ENCODE data around the gene ADCYAP1R1.

Gene ADCYAP1R1

DNA sequence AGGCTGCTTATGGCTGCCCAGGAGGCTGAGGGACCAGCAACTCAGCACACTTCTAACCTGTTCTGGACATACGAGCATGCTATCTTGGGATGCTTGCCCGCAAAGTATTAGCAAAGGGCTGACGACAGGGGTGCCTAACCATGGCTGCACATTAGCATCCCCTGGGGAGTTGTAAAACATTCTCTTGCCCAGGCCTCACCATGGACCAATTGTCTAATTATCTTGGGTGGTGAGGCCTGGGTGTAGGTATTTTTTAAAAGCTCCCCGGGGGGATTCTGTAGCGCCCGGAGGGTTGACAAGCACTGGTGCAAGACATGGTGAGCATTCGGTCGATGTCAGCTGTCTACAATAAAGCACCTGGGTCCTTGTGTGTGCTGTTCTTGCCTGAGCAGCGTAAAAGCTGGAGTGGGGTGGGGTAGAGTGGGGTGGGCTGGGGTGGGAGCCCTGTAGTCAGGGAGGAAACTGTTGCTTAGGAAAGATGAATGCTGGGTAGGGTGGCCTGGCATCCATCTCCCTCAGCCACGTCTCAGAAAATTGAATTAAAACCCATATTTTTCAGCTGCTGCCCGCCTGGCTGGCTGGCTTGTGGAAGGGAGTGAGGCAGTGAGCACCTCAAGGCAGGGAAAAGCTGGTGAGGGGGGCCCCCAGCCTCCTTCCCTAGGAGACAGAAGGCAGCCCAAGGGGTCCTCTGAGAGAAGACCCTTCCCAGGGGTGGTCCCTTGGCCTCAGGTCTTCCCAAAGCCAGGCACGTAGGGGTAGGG, 2.9 kb upstream of the ADCYAP1R1 start:
- Mint-ChIP-seq H3K36me3 (ENCODE audit: insufficient read depth) (no peaks in the 10 kb centered on the region), H3K4me1 (no peaks in the 10 kb centered on the region), H3K27me3 (peaks cover 49% of the 10 kb centered on the region), H3K4me3 (no peak overlapping the region), H3K9me3 (no peaks in the 10 kb centered on the region), H3K27ac (ENCODE audit: low read depth) (no peak overlapping the region)
- DNase-seq (ENCODE audit: low spot score in 2 of 2) = no peak
- no peak for ATAC-seq (replicated peaks; ENCODE audit: extremely low read depth, poor library complexity, severe bottlenecking)

GRCh38 chr7:31052487-31052840, 356 bp downstream of the ADCYAP1R1 start:
- Mint-ChIP-seq H3K27me3 (peaks cover 67% of the 10 kb centered on the region), H3K36me3 (ENCODE audit: insufficient read depth) (no peaks in the 10 kb centered on the region), H3K4me1 (no peaks in the 10 kb centered on the region), H3K4me3 (no peak overlapping the region), H3K27ac (ENCODE audit: low read depth) (no peak overlapping the region), H3K9me3 (no peaks in the 10 kb centered on the region)
- DNase-seq (ENCODE audit: low spot score in 2 of 2) (no peak), ATAC-seq (replicated peaks; ENCODE audit: extremely low read depth, poor library complexity, severe bottlenecking) (no peak)

DNA sequence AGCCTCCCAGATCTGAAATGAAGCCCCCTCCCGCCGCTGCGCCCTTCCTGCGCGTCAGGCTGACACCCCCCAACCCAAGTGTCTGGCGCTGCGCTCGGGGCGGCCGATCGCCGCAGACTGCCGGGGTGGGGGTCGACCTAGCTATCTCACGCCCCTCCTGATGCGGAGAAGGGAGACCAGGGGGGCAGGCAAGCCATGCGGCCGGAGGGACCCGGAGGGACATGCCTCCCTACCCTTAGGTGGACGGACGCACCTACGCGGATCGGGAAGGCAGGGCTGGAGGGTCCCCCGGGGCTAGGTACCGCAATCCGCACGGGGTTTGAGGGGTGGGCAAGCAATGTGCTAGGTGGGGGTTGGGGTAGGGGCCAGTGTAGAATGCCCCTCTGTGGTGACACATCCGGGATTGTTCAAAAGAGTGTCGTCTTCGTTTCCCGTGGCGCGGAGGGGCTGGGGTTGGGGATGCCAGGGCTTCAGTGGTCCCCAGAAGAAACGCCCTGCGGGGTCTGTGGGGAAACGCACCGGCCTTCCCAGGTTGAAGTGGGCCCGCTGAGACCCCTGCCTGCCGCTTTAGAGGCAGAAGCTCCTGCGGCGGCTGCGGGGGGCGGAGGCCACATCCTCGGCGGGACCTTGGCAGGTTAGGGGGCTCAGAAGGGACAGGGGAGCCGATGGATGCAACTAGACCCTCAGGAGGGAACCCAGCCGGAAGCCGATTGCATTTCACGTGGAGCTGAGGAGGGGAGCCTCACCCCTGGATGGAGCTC, 913 bp downstream of the ADCYAP1R1 start:
- no peak for ATAC-seq (replicated peaks; ENCODE audit: extremely low read depth, poor library complexity, severe bottlenecking)
- H3K27me3 Mint-ChIP-seq = peaks cover 69% of the 10 kb centered on the region
- H3K4me3 Mint-ChIP-seq = no peak overlapping the region

DNA sequence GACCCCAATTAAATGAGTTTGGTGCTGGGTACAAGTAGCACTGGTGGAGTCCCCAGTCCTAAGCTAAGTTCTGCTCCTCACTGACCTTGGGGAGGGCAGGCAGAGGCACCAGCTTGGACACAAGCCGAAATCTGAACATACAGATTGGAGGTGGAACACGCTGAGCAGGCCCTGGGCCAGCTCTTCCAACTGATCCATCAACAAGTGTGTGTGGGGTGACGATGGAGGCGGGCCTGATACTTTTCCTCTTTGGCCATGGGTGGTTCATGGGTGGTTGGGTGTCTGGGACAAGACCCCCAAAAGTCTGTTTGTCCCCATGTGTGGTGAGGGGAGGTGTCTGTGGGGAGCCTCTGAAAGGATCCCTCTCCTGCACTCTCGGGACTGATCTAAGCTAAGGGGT, 1.9 kb downstream of the ADCYAP1R1 start:
- peaks cover 71% of the 10 kb centered on the region for H3K27me3 Mint-ChIP-seq
- DNase-seq (ENCODE audit: low spot score in 2 of 2) (no peak), ATAC-seq (replicated peaks; ENCODE audit: extremely low read depth, poor library complexity, severe bottlenecking) (no peak)
- H3K9me3 Mint-ChIP-seq = no peaks in the 10 kb centered on the region
- no peak overlapping the region for H3K4me3 Mint-ChIP-seq
- no peaks in the 10 kb centered on the region for H3K4me1 Mint-ChIP-seq
- no peaks in the 10 kb centered on the region for H3K36me3 Mint-ChIP-seq (ENCODE audit: insufficient read depth)
- H3K27ac Mint-ChIP-seq (ENCODE audit: low read depth) = no peak overlapping the region

More for the DNA sequence above, 913 bp downstream of the ADCYAP1R1 start:
- DNase-seq (ENCODE audit: low spot score in 2 of 2) = no peak
- Mint-ChIP-seq H3K4me1 (no peaks in the 10 kb centered on the region), H3K27ac (ENCODE audit: low read depth) (no peak overlapping the region), H3K9me3 (no peaks in the 10 kb centered on the region), H3K36me3 (ENCODE audit: insufficient read depth) (no peaks in the 10 kb centered on the region)

DNA sequence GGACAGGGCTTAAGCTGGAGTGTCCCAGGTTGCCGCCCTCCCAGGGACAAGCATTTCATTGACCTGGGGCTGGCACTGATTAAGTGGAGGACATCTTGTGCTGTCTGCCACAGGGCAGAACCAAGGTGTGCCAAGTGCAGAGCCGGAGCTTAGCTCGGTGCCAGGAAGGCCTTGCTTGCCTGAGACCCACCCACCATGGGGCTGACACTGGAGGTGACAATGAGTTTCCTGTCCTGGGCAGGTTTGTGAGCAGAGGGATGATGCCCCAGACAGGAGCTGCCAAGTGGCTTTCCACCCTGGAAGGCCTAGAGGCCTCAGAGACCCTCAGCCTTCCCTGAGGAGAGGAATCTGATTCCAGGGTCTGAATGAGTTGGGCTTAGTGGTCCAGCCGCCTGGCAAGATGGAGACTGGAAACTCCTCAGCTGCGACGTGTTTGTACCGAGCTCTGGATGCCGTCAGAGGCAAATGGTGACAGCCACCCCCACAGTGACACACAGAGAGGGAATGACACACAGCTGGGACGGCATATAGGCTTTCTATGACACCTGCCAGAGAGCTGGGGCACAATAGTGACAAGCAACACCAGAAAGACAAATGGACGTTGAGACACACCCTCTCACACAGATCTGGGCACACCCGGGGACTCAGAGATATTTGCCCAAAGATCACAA, 2.6 kb downstream of the ADCYAP1R1 start:
- H3K27me3 Mint-ChIP-seq = peaks cover 72% of the 10 kb centered on the region
- DNase-seq (ENCODE audit: low spot score in 2 of 2) (no peak), ATAC-seq (replicated peaks; ENCODE audit: extremely low read depth, poor library complexity, severe bottlenecking) (no peak)
- no peaks in the 10 kb centered on the region for H3K9me3 Mint-ChIP-seq
- H3K4me1 Mint-ChIP-seq = no peaks in the 10 kb centered on the region
- no peak overlapping the region for H3K27ac Mint-ChIP-seq (ENCODE audit: low read depth)
- no peak overlapping the region for H3K4me3 Mint-ChIP-seq
- H3K36me3 Mint-ChIP-seq (ENCODE audit: insufficient read depth) = no peaks in the 10 kb centered on the region

GRCh38 chr7:31055471-31055870, 3.4 kb downstream of the ADCYAP1R1 start:
- no peaks in the 10 kb centered on the region for H3K4me1 Mint-ChIP-seq
- H3K4me3 Mint-ChIP-seq = no peak overlapping the region
- no peaks in the 10 kb centered on the region for H3K9me3 Mint-ChIP-seq
- no peaks in the 10 kb centered on the region for H3K36me3 Mint-ChIP-seq (ENCODE audit: insufficient read depth)
- H3K27me3 Mint-ChIP-seq = peaks cover 65% of the 10 kb centered on the region
- H3K27ac Mint-ChIP-seq (ENCODE audit: low read depth) = no peak overlapping the region
- ATAC-seq (replicated peaks; ENCODE audit: extremely low read depth, poor library complexity, severe bottlenecking) = no peak
- no peak for DNase-seq (ENCODE audit: low spot score in 2 of 2)

DNA sequence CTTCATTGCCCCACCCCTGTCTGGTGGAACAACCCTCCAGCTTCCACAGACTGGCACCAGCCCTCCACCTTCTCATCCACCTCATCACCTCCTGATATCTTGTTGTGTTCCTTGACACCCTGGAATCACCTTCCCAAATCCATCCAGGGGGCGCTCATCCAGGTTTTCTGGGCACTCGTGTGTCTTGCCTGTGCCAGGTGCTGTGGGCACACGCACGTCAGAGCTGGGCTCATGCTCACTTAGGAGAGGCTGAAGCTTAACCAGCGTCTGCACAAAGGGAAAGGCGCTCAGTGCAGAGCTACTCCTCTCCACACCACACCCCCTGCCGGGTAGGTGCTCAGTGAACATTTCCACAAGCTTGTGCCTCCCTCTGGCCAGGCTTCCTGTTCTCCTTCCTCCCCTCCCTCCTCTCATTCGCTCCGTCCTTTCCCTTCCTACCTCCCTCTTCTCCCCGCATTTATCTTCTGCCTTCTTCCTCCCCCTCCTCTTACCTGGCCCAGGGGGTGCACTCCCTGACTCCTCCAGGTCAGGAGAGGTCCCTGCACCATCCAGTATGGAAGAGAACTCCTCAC, 4.8 kb downstream of the ADCYAP1R1 start:
- H3K27me3 Mint-ChIP-seq = peaks cover 51% of the 10 kb centered on the region
- ATAC-seq (replicated peaks; ENCODE audit: extremely low read depth, poor library complexity, severe bottlenecking) (no peak), DNase-seq (ENCODE audit: low spot score in 2 of 2) (no peak)
- H3K9me3 Mint-ChIP-seq = no peaks in the 10 kb centered on the region
- no peaks in the 10 kb centered on the region for H3K4me1 Mint-ChIP-seq
- no peak overlapping the region for H3K27ac Mint-ChIP-seq (ENCODE audit: low read depth)
- no peak overlapping the region for H3K4me3 Mint-ChIP-seq
- H3K36me3 Mint-ChIP-seq (ENCODE audit: insufficient read depth) = no peaks in the 10 kb centered on the region

GRCh38 chr7:31058122-31058521, 6.0 kb downstream of the ADCYAP1R1 start:
- DNase-seq (ENCODE audit: low spot score in 2 of 2) = no peak
- no peaks in the 10 kb centered on the region for H3K9me3 Mint-ChIP-seq
- no peak overlapping the region for H3K27ac Mint-ChIP-seq (ENCODE audit: low read depth)
- no peaks in the 10 kb centered on the region for H3K36me3 Mint-ChIP-seq (ENCODE audit: insufficient read depth)
- ATAC-seq (replicated peaks; ENCODE audit: extremely low read depth, poor library complexity, severe bottlenecking) = no peak
- H3K4me3 Mint-ChIP-seq = no peak overlapping the region
- H3K27me3 Mint-ChIP-seq = peaks cover 43% of the 10 kb centered on the region
- no peaks in the 10 kb centered on the region for H3K4me1 Mint-ChIP-seq

- Mint-ChIP-seq H3K27ac (ENCODE audit: low read depth) (no peak overlapping the region), H3K4me1 (no peaks in the 10 kb centered on the region), H3K27me3 (peaks cover 37% of the 10 kb centered on the region), H3K9me3 (no peaks in the 10 kb centered on the region), H3K36me3 (ENCODE audit: insufficient read depth) (no peaks in the 10 kb centered on the region), H3K4me3 (no peak overlapping the region)
- DNase-seq (ENCODE audit: low spot score in 2 of 2) = no peak
- ATAC-seq (replicated peaks; ENCODE audit: extremely low read depth, poor library complexity, severe bottlenecking) = no peak
Measured at GRCh38 chr7:31058688-31059087, 6.6 kb downstream of the ADCYAP1R1 start.

- DNase-seq (ENCODE audit: low spot score in 2 of 2) = no peak
- Mint-ChIP-seq H3K36me3 (ENCODE audit: insufficient read depth) (peaks cover 1% of the 10 kb centered on the region), H3K27me3 (peaks cover 29% of the 10 kb centered on the region), H3K4me1 (no peaks in the 10 kb centered on the region), H3K4me3 (no peak overlapping the region), H3K27ac (ENCODE audit: low read depth) (no peak overlapping the region), H3K9me3 (no peaks in the 10 kb centered on the region)
- no peak for ATAC-seq (replicated peaks; ENCODE audit: extremely low read depth, poor library complexity, severe bottlenecking)
Measured at GRCh38 chr7:31059551-31059950, 7.4 kb downstream of the ADCYAP1R1 start.

DNA sequence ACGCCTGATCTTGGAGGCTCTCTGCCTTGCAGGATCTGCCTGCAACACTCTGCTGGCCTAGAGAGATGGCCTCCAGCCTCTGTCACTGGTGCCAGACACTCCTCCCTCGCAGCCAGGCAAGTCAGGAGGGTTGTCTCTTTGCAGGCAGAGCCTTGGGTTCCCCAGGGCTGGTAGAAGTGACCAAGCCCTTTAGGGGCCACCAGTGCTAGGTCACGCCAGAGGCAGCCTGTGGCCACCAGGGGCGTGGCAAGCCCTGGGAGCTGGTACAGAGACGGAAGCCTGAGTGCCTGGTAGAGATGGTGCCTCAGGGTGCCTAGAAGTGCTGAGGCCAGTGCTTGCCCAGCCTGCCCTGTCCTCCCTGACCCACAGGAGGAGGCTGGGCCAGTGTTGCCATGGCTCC, 9.1 kb downstream of the ADCYAP1R1 start:
- Mint-ChIP-seq H3K4me1 (no peaks in the 10 kb centered on the region), H3K27me3 (peaks cover 22% of the 10 kb centered on the region), H3K4me3 (no peak overlapping the region), H3K27ac (ENCODE audit: low read depth) (no peak overlapping the region), H3K36me3 (ENCODE audit: insufficient read depth) (peaks cover 1% of the 10 kb centered on the region), H3K9me3 (no peaks in the 10 kb centered on the region)
- ATAC-seq (replicated peaks; ENCODE audit: extremely low read depth, poor library complexity, severe bottlenecking) = no peak
- no peak for DNase-seq (ENCODE audit: low spot score in 2 of 2)

DNA sequence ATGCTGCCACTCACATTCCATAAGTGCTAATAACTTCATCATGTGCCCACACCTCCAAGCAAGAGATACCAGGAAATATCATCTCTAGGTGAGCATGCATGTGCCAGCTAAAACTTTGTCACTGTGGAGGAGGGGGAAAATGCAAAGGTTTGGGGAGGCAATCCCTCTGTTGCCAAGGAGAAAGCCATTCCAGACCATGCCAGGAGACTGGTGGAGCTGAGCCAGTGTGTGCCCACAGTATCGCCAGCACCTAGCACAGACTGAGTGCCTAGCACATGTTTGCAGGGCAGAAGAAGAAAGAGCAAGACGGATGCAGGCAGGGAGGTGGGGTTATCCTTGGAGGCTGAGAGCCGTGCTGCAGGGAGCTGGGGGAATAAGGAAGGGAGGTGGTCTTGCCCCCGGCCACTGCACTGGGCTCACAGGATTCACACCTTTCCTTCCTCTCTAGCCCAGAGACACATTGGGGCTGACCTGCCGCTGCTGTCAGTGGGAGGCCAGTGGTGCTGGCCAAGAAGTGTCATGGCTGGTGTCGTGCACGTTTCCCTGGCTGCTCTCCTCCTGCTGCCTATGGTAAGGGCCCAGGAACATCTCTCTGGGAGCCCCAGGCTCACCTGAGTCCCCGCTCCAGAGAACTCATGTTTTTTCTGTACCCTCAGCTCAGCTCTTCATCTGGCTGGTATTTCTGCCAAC, 10.8 kb downstream of the ADCYAP1R1 start:
- DNase-seq (ENCODE audit: low spot score in 2 of 2) (no peak), ATAC-seq (replicated peaks; ENCODE audit: extremely low read depth, poor library complexity, severe bottlenecking) (no peak)
- Mint-ChIP-seq H3K9me3 (no peaks in the 10 kb centered on the region), H3K27me3 (peaks cover 8% of the 10 kb centered on the region), H3K36me3 (ENCODE audit: insufficient read depth) (peaks cover 1% of the 10 kb centered on the region), H3K4me3 (no peak overlapping the region), H3K27ac (ENCODE audit: low read depth) (no peak overlapping the region), H3K4me1 (no peaks in the 10 kb centered on the region)
